ENCODE measurements around the gene ABCB6. TPM values are rescaled to one million over a fixed set of nuclear protein-coding genes. Genes with fewer than 3 reads are reported as not detected.

Gene ABCB6
- total RNA-seq, 3 donors from 2014 or later: 14.5 to 26.9 (median 18.9) TPM

DNA sequence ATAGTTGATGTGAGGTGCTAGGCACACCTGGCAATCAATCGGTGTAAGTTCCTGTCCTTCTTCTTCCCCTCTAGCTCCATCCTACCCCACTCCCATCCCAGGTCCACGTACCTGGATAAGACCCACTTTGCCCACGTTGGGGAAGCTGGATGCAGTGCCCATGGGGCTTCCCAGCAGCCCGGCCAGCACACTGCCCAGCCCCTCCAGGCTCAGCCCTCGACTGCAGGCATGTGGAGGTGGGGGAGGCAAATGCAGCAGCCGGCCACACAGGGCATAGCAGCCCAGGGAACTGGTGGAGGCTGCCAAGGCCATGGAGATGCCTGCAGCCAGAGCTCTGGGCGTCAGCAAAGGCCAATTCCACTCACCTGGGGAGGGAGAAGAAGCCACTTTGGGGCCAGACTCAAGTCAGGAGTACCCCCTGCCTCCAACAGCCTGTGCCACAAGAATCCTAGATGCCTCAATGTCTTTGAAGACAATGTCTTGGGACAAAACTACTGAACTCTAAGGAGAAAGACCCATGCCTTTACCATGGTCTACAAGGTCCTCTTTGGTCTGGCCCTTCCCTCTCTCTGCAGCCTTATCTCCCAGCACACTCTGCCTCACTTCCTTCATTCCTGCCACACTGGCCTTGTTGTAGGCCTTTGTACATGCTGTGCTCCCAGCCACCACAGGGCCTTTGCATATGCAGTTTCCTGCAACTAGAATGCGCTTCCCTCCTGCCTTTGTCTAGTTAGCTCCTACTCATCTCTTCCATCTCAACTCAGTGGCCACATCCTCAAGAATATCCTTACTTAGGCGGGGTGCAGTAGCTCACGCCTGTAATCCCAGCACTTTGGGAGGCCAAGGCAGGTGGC lies 53.5 kb downstream of the ABCB6 start:
- intact Hi-C loops (cut with DNase I; ENCODE audit: low total_unique reads): no loop called here

DNA sequence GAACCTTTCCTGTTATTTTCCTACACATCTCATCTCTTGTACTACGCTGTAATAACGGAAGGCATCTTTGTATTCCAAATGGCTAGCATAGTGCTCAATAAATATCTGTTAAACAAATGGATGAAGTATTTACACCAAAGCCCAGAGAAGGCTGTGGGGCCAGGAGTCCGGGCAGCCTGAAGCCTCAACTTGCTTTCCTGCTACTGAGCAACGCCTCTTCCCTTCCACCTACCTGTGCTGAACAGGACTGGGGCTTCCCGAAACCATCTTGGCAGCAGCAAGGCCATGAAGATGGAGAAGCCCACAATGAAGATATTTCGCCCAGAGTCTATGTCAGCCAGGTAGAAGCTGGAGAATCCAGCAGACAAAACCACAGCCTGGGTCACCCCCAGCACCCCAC lies 55.6 kb downstream of the ABCB6 start:
- Histone ChIP-seq H3K36me3 (no peaks in the 10 kb centered on the region), H3K27me3 (no peaks in the 10 kb centered on the region), H3K27ac (no peak overlapping the region), H3K4me1 (no peaks in the 10 kb centered on the region), H3K9me3 (no peaks in the 10 kb centered on the region), H3K4me3 (no peak overlapping the region)
- TF ChIP-seq POLR2AphosphoS5 (IDR thresholded peaks at IDR 0.05): no peak
- TF ChIP-seq, protein P1, sequence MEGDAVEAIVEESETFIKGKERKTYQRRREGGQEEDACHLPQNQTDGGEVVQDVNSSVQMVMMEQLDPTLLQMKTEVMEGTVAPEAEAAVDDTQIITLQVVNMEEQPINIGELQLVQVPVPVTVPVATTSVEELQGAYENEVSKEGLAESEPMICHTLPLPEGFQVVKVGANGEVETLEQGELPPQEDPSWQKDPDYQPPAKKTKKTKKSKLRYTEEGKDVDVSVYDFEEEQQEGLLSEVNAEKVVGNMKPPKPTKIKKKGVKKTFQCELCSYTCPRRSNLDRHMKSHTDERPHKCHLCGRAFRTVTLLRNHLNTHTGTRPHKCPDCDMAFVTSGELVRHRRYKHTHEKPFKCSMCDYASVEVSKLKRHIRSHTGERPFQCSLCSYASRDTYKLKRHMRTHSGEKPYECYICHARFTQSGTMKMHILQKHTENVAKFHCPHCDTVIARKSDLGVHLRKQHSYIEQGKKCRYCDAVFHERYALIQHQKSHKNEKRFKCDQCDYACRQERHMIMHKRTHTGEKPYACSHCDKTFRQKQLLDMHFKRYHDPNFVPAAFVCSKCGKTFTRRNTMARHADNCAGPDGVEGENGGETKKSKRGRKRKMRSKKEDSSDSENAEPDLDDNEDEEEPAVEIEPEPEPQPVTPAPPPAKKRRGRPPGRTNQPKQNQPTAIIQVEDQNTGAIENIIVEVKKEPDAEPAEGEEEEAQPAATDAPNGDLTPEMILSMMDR (IDR thresholded peaks at IDR 0.05): no peak
- no peak for TF ChIP-seq POLR2A (IDR thresholded peaks at IDR 0.05)
- intact Hi-C loops (cut with DNase I; ENCODE audit: low total_unique reads): no loop called here
- DNase-seq (ENCODE audit: low spot score in 2 of 2): no peak

More for the DNA sequence above, 53.5 kb downstream of the ABCB6 start:
- no peaks in the 10 kb centered on the region for H3K36me3 ChIP-seq
- H3K27me3 ChIP-seq: no peaks in the 10 kb centered on the region
- H3K4me1 ChIP-seq: no peaks in the 10 kb centered on the region
- no peaks in the 10 kb centered on the region for H3K9me3 ChIP-seq
- TF ChIP-seq POLR2AphosphoS5 (IDR thresholded peaks at IDR 0.05) (no peak), POLR2A (IDR thresholded peaks at IDR 0.05) (no peak)
- TF ChIP-seq, protein P1 (IDR thresholded peaks at IDR 0.05): no peak
- H3K27ac ChIP-seq: no peak overlapping the region
- no peak for DNase-seq (ENCODE audit: low spot score in 2 of 2)
- no peak overlapping the region for H3K4me3 ChIP-seq

DNA sequence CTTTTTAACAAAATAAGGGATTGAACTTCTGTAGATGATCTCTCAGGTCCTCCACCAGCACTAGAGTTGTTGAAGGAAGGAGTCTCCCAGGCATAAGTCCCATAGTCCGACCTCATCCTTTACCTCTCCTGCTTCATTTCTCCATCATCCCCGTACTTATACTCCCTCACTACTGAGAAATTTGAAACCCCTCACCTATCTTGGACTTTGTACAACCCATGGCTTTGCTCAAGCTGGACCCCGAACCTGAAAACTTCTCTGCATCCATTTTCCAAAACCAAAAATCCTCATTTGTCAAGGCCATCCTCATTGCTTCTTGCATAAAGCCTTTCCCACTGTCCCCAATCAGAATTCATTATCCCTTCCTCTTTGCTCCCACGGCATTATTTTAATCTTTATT lies 57.7 kb downstream of the ABCB6 start:
- no peaks in the 10 kb centered on the region for H3K9me3 ChIP-seq
- no peaks in the 10 kb centered on the region for H3K4me1 ChIP-seq
- H3K36me3 ChIP-seq: no peaks in the 10 kb centered on the region
- peak overlapping the region; percentile 67 to 86 (median 72) for H3K4me3 ChIP-seq
- H3K27ac ChIP-seq: peak overlapping the region; percentile 88 to 95
- no peak for DNase-seq (ENCODE audit: low spot score in 2 of 2)
- no peaks in the 10 kb centered on the region for H3K27me3 ChIP-seq
- intact Hi-C loops (cut with DNase I; ENCODE audit: low total_unique reads): no loop called here
- TF ChIP-seq POLR2A (IDR thresholded peaks at IDR 0.05): no peak
- TF ChIP-seq POLR2AphosphoS5 (IDR thresholded peaks at IDR 0.05): no peak
- TF ChIP-seq, protein P1 (IDR thresholded peaks at IDR 0.05): no peak

DNA sequence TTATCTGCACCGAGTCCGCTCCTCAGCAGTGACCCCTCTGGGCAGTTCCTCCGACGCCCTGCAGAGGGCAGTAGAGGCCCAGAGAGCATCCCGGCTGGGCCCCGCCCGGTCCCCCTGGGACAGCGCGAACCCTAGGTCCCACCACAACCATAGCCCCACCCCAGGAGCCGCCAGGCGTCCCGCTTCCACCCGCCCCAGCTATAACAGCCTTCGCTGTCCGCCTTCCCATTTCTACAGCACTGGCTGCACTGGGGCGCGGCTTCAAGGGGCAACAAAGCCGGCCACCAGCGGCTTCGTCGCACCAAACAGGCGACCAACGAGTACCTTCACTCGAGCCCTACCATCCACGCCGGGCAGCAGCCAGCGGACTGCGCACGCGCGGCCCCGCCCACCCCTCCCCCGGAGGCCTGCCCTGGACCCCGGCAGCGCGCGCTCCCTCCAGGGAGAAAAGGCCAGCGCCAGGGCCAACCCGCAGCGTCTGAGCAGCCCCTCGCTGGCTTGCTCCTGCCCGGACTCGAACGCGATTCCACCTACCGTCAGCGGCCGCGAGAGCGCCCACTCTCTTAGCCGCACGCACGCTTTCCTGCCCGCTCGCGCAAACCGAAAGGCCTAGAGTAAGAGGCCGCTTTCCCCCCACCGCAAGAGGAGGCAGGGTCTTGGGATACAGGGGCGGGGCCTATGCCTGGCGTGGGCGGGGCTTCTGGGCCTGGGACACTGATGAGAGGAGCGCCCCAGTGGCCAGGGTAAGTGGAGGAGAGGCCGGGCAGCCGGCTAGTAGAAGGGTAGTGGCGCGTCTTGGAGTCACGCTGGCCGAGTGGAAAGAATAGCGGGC lies 58.4 kb downstream of the ABCB6 start, which contains the start of gene NHEJ1:
Gene NHEJ1 (minus strand): TSS at position 630 of the 832 bp plus-strand sequence. CDS start 2,453 bp downstream, outside the sequence.
- Histone ChIP-seq H3K27me3 (no peaks in the 10 kb centered on the region), H3K27ac (peak within 1 kb of the TSS; percentile 88 to 95), H3K9me3 (no peaks in the 10 kb centered on the region), H3K36me3 (no peaks in the 10 kb centered on the region), H3K4me1 (no peaks in the 10 kb centered on the region), H3K4me3 (peak within 1 kb of the TSS; percentile 67 to 86 (median 72))
- DNase-seq (ENCODE audit: low spot score in 2 of 2): peak; percentile 95 to 96
- intact Hi-C loops (cut with DNase I; ENCODE audit: low total_unique reads): no loop called here
- TF ChIP-seq POLR2A (IDR thresholded peaks at IDR 0.05): no peak
- TF ChIP-seq, protein P1 (IDR thresholded peaks at IDR 0.05): peak; percentile 87 to 97 (median 94)
- peak; percentile 63 to 83 (median 75) for TF ChIP-seq POLR2AphosphoS5 (IDR thresholded peaks at IDR 0.05)

Other genes starting within 250 kb of the ABCB6 start
- gene FEV, start 233.8 kb downstream of the ABCB6 start, total RNA-seq: not detected
- not detected for gene CRYBA2, start 225.5 kb downstream of the ABCB6 start, total RNA-seq
- gene CFAP65, start 177.4 kb downstream of the ABCB6 start, total RNA-seq: under 1 TPM in 1 of 3 donors, not detected in 2; 0.33 TPM
- under 1 TPM in 2 of 3 donors, not detected in 1; 0.16 to 0.66 TPM for gene IHH, start 158.0 kb downstream of the ABCB6 start, total RNA-seq
- 10 to 100 TPM; 13.4 to 19.8 (median 17.6) TPM for gene NHEJ1, start 58.1 kb downstream of the ABCB6 start, total RNA-seq
- gene SLC23A3, start 48.9 kb downstream of the ABCB6 start, total RNA-seq: 1 to 10 TPM in 2 of 3 donors, under 1 TPM in 1; 0.48 to 3.4 (median 2.0) TPM
- gene CNPPD1, start 42.0 kb downstream of the ABCB6 start, total RNA-seq: 10 to 100 TPM; 37.0 to 60.3 (median 37.2) TPM
- gene RETREG2, start 40.7 kb downstream of the ABCB6 start, total RNA-seq: 10 to 100 TPM; 58.7 to 79.7 (median 66.3) TPM
- gene ZFAND2B, start 12.2 kb downstream of the ABCB6 start, total RNA-seq: 10 to 100 TPM; 43.6 to 52.0 (median 45.0) TPM
- gene ATG9A, start 10.7 kb upstream of the ABCB6 start, total RNA-seq: 10 to 100 TPM; 35.6 to 44.5 (median 37.0) TPM
- gene ANKZF1, start 10.8 kb upstream of the ABCB6 start, total RNA-seq: 100 to 1,000 TPM in 1 of 3 donors, 10 to 100 TPM in 2; 29.3 to 101 (median 67.8) TPM
- gene GLB1L, start 26.5 kb upstream of the ABCB6 start, total RNA-seq: 10 to 100 TPM; 10.2 to 15.7 (median 11.8) TPM
- 10 to 100 TPM; 13.1 to 18.1 (median 16.4) TPM for gene STK16, start 26.5 kb upstream of the ABCB6 start, total RNA-seq
- gene TUBA4B, start 34.3 kb upstream of the ABCB6 start, total RNA-seq: under 1 TPM in 1 of 3 donors, not detected in 2; 0.16 TPM
- 10 to 100 TPM in 2 of 3 donors, 1 to 10 TPM in 1; 5.4 to 73.3 (median 48.8) TPM for gene TUBA4A, start 35.0 kb upstream of the ABCB6 start, total RNA-seq
- 10 to 100 TPM; 49.9 to 88.3 (median 59.0) TPM for gene DNAJB2, start 60.4 kb upstream of the ABCB6 start, total RNA-seq
- gene PTPRN, start 90.4 kb upstream of the ABCB6 start, total RNA-seq: under 1 TPM in 2 of 3 donors, not detected in 1; 0.33 to 0.44 TPM
- not detected for gene RESP18, start 113.8 kb upstream of the ABCB6 start, total RNA-seq
- gene DNPEP, start 169.0 kb upstream of the ABCB6 start, total RNA-seq: 10 to 100 TPM; 49.8 to 81.9 (median 79.0) TPM
- 10 to 100 TPM; 17.1 to 29.6 (median 29.5) TPM for gene DES, start 199.4 kb upstream of the ABCB6 start, total RNA-seq
- 10 to 100 TPM in 2 of 3 donors, under 1 TPM in 1; 0.32 to 36.6 (median 21.0) TPM for gene SPEG, start 215.9 kb upstream of the ABCB6 start, total RNA-seq

Data from breast epithelium (tissue), 4 donors.